ENCODE results near the gene ART3.

GRCh38 chr4:76061982-76062381 lies 12.5 kb upstream of the ART3 start:
- TF ChIP-seq CTCF (IDR thresholded peaks at IDR 0.05), result no peak
- TF ChIP-seq EZH2 (IDR thresholded peaks at IDR 0.05; ENCODE audit: borderline replicate concordance, insufficient read depth, low read depth, low read length, poor library complexity, severe bottlenecking), result no peak
